ENCODE data around the gene TMEM42. TPM values are rescaled to one million over a fixed set of nuclear protein-coding genes. Genes with fewer than 3 reads are reported as not detected.

Gene TMEM42
- polyA plus RNA-seq, 1 of the 3 experiments (the other 2 are of a cell fraction), result 32.8 TPM

GRCh38 chr3:44827196-44827595 is 34.5 kb upstream of the TMEM42 start:
- peaks cover 28 to 32% of the 10 kb centered on the region in 2 experiments for H3K36me3 ChIP-seq (replicated peaks in 1 of 2; ENCODE audit: control insufficient read depth in 1 of 2, insufficient read depth in 2 of 2, low read length in 1 of 2)
- H2AFZ ChIP-seq (ENCODE audit: low read depth), result no peak overlapping the region
- peaks cover 10% of the 10 kb centered on the region for H3F3A ChIP-seq (replicated peaks; ENCODE audit: insufficient read depth)
- no peak overlapping the region for H3K4me3 ChIP-seq (ENCODE audit: low read depth in 2 of 2, low read length in 1 of 2)
- ChIA-PET POLR2A (no interaction called here), CTCF (interaction anchor here (1.3 kb wide), 1 partner anchor 22 kb away, joined by 3 read pairs; no protein-coding TSS in a partner anchor)
- no peak for DNase-seq
- no peaks in the 10 kb centered on the region; the same call in 1 of the 2 replicates for H3K79me2 ChIP-seq (ENCODE audit: insufficient read depth)
- H3K4me1 ChIP-seq (ENCODE audit: control insufficient read depth in 1 of 2, insufficient read depth in 2 of 2, low read depth in 1 of 2, low read length in 1 of 2), result peaks cover 7 to 9% of the 10 kb centered on the region in 2 experiments; a peak in 3 of 4 replicates
- WGBS (ENCODE audit: low lambda C conversion rate), result 91% methylated on average over 3 of the region's 3 CpGs
- H3K27me3 ChIP-seq (ENCODE audit: insufficient read depth), result no peaks in the 10 kb centered on the region
- H3K9me3 ChIP-seq, result no peaks in the 10 kb centered on the region
- no peak for TF ChIP-seq REST (IDR thresholded peaks at IDR 0.05; ENCODE audit: low read depth, low read length)
- no peak for TF ChIP-seq YY1 (IDR thresholded peaks at IDR 0.05; ENCODE audit: low read depth)
- TF ChIP-seq FOXJ3 (CRISPR knock-in tag; IDR thresholded peaks at IDR 0.05), result no peak
- TF ChIP-seq NFIC (IDR thresholded peaks at IDR 0.05; ENCODE audit: borderline replicate concordance), result no peak
- TF ChIP-seq MXI1 (IDR thresholded peaks at IDR 0.05; ENCODE audit: low read depth, low read length), result no peak
- TF ChIP-seq, protein P1, sequence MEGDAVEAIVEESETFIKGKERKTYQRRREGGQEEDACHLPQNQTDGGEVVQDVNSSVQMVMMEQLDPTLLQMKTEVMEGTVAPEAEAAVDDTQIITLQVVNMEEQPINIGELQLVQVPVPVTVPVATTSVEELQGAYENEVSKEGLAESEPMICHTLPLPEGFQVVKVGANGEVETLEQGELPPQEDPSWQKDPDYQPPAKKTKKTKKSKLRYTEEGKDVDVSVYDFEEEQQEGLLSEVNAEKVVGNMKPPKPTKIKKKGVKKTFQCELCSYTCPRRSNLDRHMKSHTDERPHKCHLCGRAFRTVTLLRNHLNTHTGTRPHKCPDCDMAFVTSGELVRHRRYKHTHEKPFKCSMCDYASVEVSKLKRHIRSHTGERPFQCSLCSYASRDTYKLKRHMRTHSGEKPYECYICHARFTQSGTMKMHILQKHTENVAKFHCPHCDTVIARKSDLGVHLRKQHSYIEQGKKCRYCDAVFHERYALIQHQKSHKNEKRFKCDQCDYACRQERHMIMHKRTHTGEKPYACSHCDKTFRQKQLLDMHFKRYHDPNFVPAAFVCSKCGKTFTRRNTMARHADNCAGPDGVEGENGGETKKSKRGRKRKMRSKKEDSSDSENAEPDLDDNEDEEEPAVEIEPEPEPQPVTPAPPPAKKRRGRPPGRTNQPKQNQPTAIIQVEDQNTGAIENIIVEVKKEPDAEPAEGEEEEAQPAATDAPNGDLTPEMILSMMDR (IDR thresholded peaks at IDR 0.05), result no peak
- no peak for TF ChIP-seq GATA2 (CRISPR knock-in tag; IDR thresholded peaks at IDR 0.05)
- no peak for TF ChIP-seq EZH2phosphoT487 (IDR thresholded peaks at IDR 0.05; ENCODE audit: borderline replicate concordance, low read depth)
- TF ChIP-seq RXRA (IDR thresholded peaks at IDR 0.05; ENCODE audit: borderline replicate concordance, low read depth), result no peak
- TF ChIP-seq TEAD4 (IDR thresholded peaks at IDR 0.05; ENCODE audit: borderline replicate concordance, insufficient read depth), result no peak
- TF ChIP-seq, protein P2, sequence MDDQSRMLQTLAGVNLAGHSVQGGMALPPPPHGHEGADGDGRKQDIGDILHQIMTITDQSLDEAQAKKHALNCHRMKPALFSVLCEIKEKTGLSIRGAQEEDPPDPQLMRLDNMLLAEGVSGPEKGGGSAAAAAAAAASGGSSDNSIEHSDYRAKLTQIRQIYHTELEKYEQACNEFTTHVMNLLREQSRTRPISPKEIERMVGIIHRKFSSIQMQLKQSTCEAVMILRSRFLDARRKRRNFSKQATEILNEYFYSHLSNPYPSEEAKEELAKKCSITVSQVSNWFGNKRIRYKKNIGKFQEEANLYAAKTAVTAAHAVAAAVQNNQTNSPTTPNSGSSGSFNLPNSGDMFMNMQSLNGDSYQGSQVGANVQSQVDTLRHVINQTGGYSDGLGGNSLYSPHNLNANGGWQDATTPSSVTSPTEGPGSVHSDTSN (IDR thresholded peaks at IDR 0.05), result no peak
- TF ChIP-seq ELF1 (IDR thresholded peaks at IDR 0.05), result no peak
- TF ChIP-seq, protein P3, sequence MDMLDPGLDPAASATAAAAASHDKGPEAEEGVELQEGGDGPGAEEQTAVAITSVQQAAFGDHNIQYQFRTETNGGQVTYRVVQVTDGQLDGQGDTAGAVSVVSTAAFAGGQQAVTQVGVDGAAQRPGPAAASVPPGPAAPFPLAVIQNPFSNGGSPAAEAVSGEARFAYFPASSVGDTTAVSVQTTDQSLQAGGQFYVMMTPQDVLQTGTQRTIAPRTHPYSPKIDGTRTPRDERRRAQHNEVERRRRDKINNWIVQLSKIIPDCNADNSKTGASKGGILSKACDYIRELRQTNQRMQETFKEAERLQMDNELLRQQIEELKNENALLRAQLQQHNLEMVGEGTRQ (IDR thresholded peaks at IDR 0.05; ENCODE audit: borderline replicate concordance, low read depth, low read length), result no peak
- TF ChIP-seq EP300 (IDR thresholded peaks at IDR 0.05; ENCODE audit: borderline replicate concordance in 1 of 2, low read depth in 1 of 2, low read length in 1 of 2), result no peak
- TF ChIP-seq RCOR1 (IDR thresholded peaks at IDR 0.05; ENCODE audit: low read length), result no peak
- no peak for TF ChIP-seq MEF2A (IDR thresholded peaks at IDR 0.05; ENCODE audit: borderline replicate concordance, low read depth)
- no peak for TF ChIP-seq ZBTB33 (IDR thresholded peaks at IDR 0.05; ENCODE audit: borderline replicate concordance, low read depth)
- no peak for TF ChIP-seq TCF12 (IDR thresholded peaks at IDR 0.05)
- TF ChIP-seq POLR2AphosphoS5 (IDR thresholded peaks at IDR 0.05; ENCODE audit: low read depth, low read length), result no peak
- H3K9me2 ChIP-seq, result no peaks in the 10 kb centered on the region
- H3K9ac ChIP-seq, result no peak overlapping the region
- no peak overlapping the region for H3K27ac ChIP-seq (ENCODE audit: low read depth in 2 of 2, low read length in 1 of 2)
- H4K20me1 ChIP-seq (ENCODE audit: insufficient read depth), result no peaks in the 10 kb centered on the region
- no peak overlapping the region for H3K4me2 ChIP-seq
